SK-N-SH treated with all-trans-retinoic acid at 6 μM for 48 hours (cell line): ENCODE results near the gene NBR1.

Experiments
- ATAC-seq: fragments of 200-7000 bp; cut with Tn5 transposase; 3 replicates; pipeline ENCODE4 v1.9.1; 2020; ENCODE audit warnings: mild to moderate bottlenecking, moderate library complexity
- ARNTL ChIP-seq: fragments of 450-650 bp; formaldehyde crosslinking; IDR thresholded peaks from 2 replicates; pipeline ENCODE4 v1.5.0; 2020; ENCODE audit warnings: low read depth, mild to moderate bottlenecking, moderate library complexity, borderline replicate concordance
- BACH2 ChIP-seq: fragments of 250-450 bp; sonication (Bioruptor Pico); IDR thresholded peaks from 2 replicates; pipeline ENCODE4 v1.9.0; 2021; ENCODE audit warnings: mild to moderate bottlenecking, borderline replicate concordance
- CREB5 ChIP-seq: fragments of 250-450 bp; sonication (Bioruptor Pico); IDR thresholded peaks from 2 replicates; pipeline ENCODE4 v1.5.1; 2020; ENCODE audit warnings: low read depth, mild to moderate bottlenecking, moderate library complexity
- CSDC2 ChIP-seq: fragments of 250-450 bp; sonication (Bioruptor Pico); IDR thresholded peaks from 2 replicates; pipeline ENCODE4 v1.5.0; 2020; ENCODE audit warnings: mild to moderate bottlenecking, moderate library complexity
- CSRNP3 ChIP-seq: fragments of 250-450 bp; sonication (Bioruptor Pico); IDR thresholded peaks from 2 replicates; pipeline ENCODE4 v1.5.1; 2021; ENCODE audit warnings: mild to moderate bottlenecking, moderate library complexity
- ESRRG ChIP-seq: fragments of 250-450 bp; sonication (Bioruptor Pico); IDR thresholded peaks from 2 replicates; pipeline ENCODE4 v1.6.1; 2021; ENCODE audit warnings: mild to moderate bottlenecking
- GLIS3 ChIP-seq: fragments of 250-450 bp; sonication (Bioruptor Pico); IDR thresholded peaks from 2 replicates; pipeline ENCODE4 v1.5.0; 2020; ENCODE audit warnings: mild to moderate bottlenecking, moderate library complexity
- ISL1 ChIP-seq: fragments of 250-450 bp; sonication (Bioruptor Pico); IDR thresholded peaks from 2 replicates; pipeline ENCODE4 v2.1.2; 2022; ENCODE audit warnings: mild to moderate bottlenecking, moderate library complexity
- OSR1 ChIP-seq: fragments of 250-450 bp; sonication (Bioruptor Pico); IDR thresholded peaks from 2 replicates; pipeline ENCODE4 v1.8.0; 2022; ENCODE audit warnings: moderate library complexity, mild to moderate bottlenecking, inconsistent platforms
- PATZ1 ChIP-seq: fragments of 250-450 bp; sonication (Bioruptor Pico); IDR thresholded peaks from 2 replicates; pipeline ENCODE4 v1.8.0; 2020; ENCODE audit warnings: mild to moderate bottlenecking, moderate library complexity, borderline replicate concordance
- POU6F1 ChIP-seq: fragments of 250-450 bp; sonication (Bioruptor Pico); IDR thresholded peaks from 2 replicates; pipeline ENCODE4 v1.8.0; 2021; ENCODE audit warnings: low read depth, mild to moderate bottlenecking, moderate library complexity, borderline replicate concordance
- PPARA ChIP-seq: fragments of 250-450 bp; sonication (Bioruptor Pico); IDR thresholded peaks from 2 replicates; pipeline ENCODE4 v1.5.0; 2020; ENCODE audit warnings: mild to moderate bottlenecking, borderline replicate concordance
- RARB ChIP-seq: fragments of 250-450 bp; sonication (Bioruptor Pico); IDR thresholded peaks from 2 replicates; pipeline ENCODE4 v1.8.0; 2021; ENCODE audit warnings: mild to moderate bottlenecking, moderate library complexity
- TCF4 ChIP-seq: fragments of 250-450 bp; sonication (Bioruptor Pico); IDR thresholded peaks from 2 replicates; pipeline ENCODE4 v1.8.0; 2021; ENCODE audit warnings: mild to moderate bottlenecking, moderate library complexity, borderline replicate concordance
- ZC3H10 ChIP-seq: fragments of 250-450 bp; sonication (Bioruptor Pico); IDR thresholded peaks from 2 replicates; pipeline ENCODE4 v1.5.1; 2021; ENCODE audit warnings: mild to moderate bottlenecking, moderate library complexity
- ZFP3 ChIP-seq: fragments of 250-450 bp; sonication (Bioruptor Pico); IDR thresholded peaks from 2 replicates; pipeline ENCODE4 v1.5.0; 2020; ENCODE audit warnings: mild to moderate bottlenecking, moderate library complexity
- ZNF565 ChIP-seq: fragments of 450-650 bp; formaldehyde crosslinking; conservative IDR thresholded peaks from 2 replicates; pipeline ENCODE4 v1.5.0; 2020; ENCODE audit warnings: low read depth, mild to moderate bottlenecking, moderate library complexity
- ZNF8 ChIP-seq: fragments of 450-650 bp; formaldehyde crosslinking; IDR thresholded peaks from 2 replicates; pipeline ENCODE4 v1.5.0; 2020; ENCODE audit warnings: mild to moderate bottlenecking, moderate library complexity

The NBR1 gene

GRCh38 chr17:43170140-43170765, 761 bp upstream of the NBR1 start:
- TF ChIP-seq ZNF8 (CRISPR knock-in tag), result no peak
- TF ChIP-seq CSDC2 (CRISPR knock-in tag), result no peak
- TF ChIP-seq CREB5 (CRISPR knock-in tag), result 0 out of 2 replicates have a peak, but pooled peaks have one; percentile 11
- peak; percentile 88 for ATAC-seq

GRCh38 chr17:43171586-43172487, 823 bp downstream of the NBR1 start:
- peak; percentile 11; the same call in 1 of the 2 replicates for TF ChIP-seq ISL1
- TF ChIP-seq OSR1 (CRISPR knock-in tag), result no peak
- no peak for TF ChIP-seq CSRNP3
- no peak for TF ChIP-seq PATZ1 (CRISPR knock-in tag)
- TF ChIP-seq GLIS3 (CRISPR knock-in tag), result no peak
- no peak for TF ChIP-seq PPARA (CRISPR knock-in tag)
- no peak for TF ChIP-seq RARB (CRISPR knock-in tag)
- TF ChIP-seq POU6F1 (CRISPR knock-in tag), result no peak
- ATAC-seq, result peak; percentile 41

GRCh38 chr17:43175213-43176118, 4.5 kb downstream of the NBR1 start:
- no peak for TF ChIP-seq ISL1
- ATAC-seq, result no peak

- ATAC-seq, result no peak
- TF ChIP-seq ZNF565 (CRISPR knock-in tag) (no peak), ESRRG (CRISPR knock-in tag) (no peak), CSRNP3 (no peak), BACH2 (no peak), ARNTL (CRISPR knock-in tag) (no peak), GLIS3 (CRISPR knock-in tag) (no peak), CSDC2 (CRISPR knock-in tag) (no peak), ZFP3 (CRISPR knock-in tag) (no peak), ISL1 (no peak), ZC3H10 (CRISPR knock-in tag) (no peak), TCF4 (CRISPR knock-in tag) (no peak), OSR1 (CRISPR knock-in tag) (no peak)
- TF ChIP-seq, all 23 proteins: peak for 0
Observed at GRCh38 chr17:43176119-43176570, 5.1 kb downstream of the NBR1 start.
